Glomerular endothelial cell (primary cell): Measurements from ENCODE around the gene C1QTNF4. TPM values are rescaled to one million over a fixed set of nuclear protein-coding genes. Genes with fewer than 3 reads are reported as not detected.
"Not testable (repeated sequence)": the region's sequence is repeated elsewhere in the genome, so short reads cannot be mapped to it uniquely, and the experiment has no call there.

ENCODE experiments used
- DNase-seq: peaks from one replicate; pipeline ENCODE4 v3.0.0-alpha.2; 2011; ENCODE audit warnings: low read depth, low spot score; ENCODE audit errors: extremely low read depth
- total RNA-seq: library from RNA; depleted of rRNA; stranded (reverse); fragments of >200 nt; gene quantifications from 2 replicates; pipeline ENCODE4 v1.2.3, GENCODE V29; 2015

The C1QTNF4 gene
- total RNA-seq, 1 donor from 2014 or later: 0.29 TPM

GRCh38 chr11:47570651-47571356 is 23.4 kb downstream of the C1QTNF4 start:
- no peak for DNase-seq

- no peak for DNase-seq
Observed at GRCh38 chr11:47569646-47570045, 24.6 kb downstream of the C1QTNF4 start.

- no peak for DNase-seq
Observed at GRCh38 chr11:47566149-47566698, 28.0 kb downstream of the C1QTNF4 start.

GRCh38 chr11:47565340-47566148 is 28.7 kb downstream of the C1QTNF4 start, which contains the start of gene PTPMT1:
Gene PTPMT1, plus strand, starts transcription at chr11:47565599. Its CDS starts 24 bp downstream, at chr11:47565623.
- no peak for DNase-seq

GRCh38 chr11:47564933-47565339 is 29.3 kb downstream of the C1QTNF4 start:
- no peak for DNase-seq

- DNase-seq: not testable (repeated sequence)
Observed at GRCh38 chr11:47564366-47564765, 29.8 kb downstream of the C1QTNF4 start.

GRCh38 chr11:47562393-47562792 is 31.8 kb downstream of the C1QTNF4 start:
- not testable (repeated sequence) for DNase-seq

GRCh38 chr11:47560426-47560825 is 33.8 kb downstream of the C1QTNF4 start:
- no peak for DNase-seq

- no peak for DNase-seq
Observed at GRCh38 chr11:47558695-47559094, 35.5 kb downstream of the C1QTNF4 start.

- not testable (repeated sequence) for DNase-seq
Observed at GRCh38 chr11:47557004-47557403, 37.2 kb downstream of the C1QTNF4 start.

- DNase-seq: no peak
Observed at GRCh38 chr11:47553406-47553743, 40.8 kb downstream of the C1QTNF4 start.

GRCh38 chr11:47552566-47553405 is 41.4 kb downstream of the C1QTNF4 start, which contains the start of gene CELF1:
Gene CELF1, minus strand, starts transcription at chr11:47553132. Its CDS starts 53,609 bp downstream, at chr11:47499523.
- no peak for DNase-seq

GRCh38 chr11:47552056-47552565 is 42.1 kb downstream of the C1QTNF4 start:
- DNase-seq: no peak

- DNase-seq: no peak
Observed at GRCh38 chr11:47551086-47551485, 43.1 kb downstream of the C1QTNF4 start.

- no peak for DNase-seq
Observed at GRCh38 chr11:47550288-47551047, 43.7 kb downstream of the C1QTNF4 start.

- DNase-seq: not testable (repeated sequence)
Observed at GRCh38 chr11:47546274-47546673, 47.9 kb downstream of the C1QTNF4 start.

- no peak for DNase-seq
Observed at GRCh38 chr11:47545298-47545697, 48.9 kb downstream of the C1QTNF4 start.

- DNase-seq: no peak
Observed at GRCh38 chr11:47541070-47541469, 53.1 kb downstream of the C1QTNF4 start.

- DNase-seq: no peak
Observed at GRCh38 chr11:47539681-47540039, 54.6 kb downstream of the C1QTNF4 start.
